GM18909 (cell line): ENCODE data around the gene FBXW7.

ENCODE experiments used
- ATAC-seq: cut with Tn5 transposase; IDR thresholded peaks from one replicate; pipeline ENCODE4 v1.9.1; 2021; ENCODE audit warnings: mild to moderate bottlenecking; ENCODE audit not compliant: unreplicated experiment, poor library complexity

Gene FBXW7

GRCh38 chr4:152389359-152389758, 146.5 kb downstream of the FBXW7 start:
- ATAC-seq: no peak

GRCh38 chr4:152385551-152385950, 150.3 kb downstream of the FBXW7 start:
- no peak for ATAC-seq

GRCh38 chr4:152382057-152382785, 153.7 kb downstream of the FBXW7 start:
- peak; percentile 76 for ATAC-seq

- no peak for ATAC-seq
These were observed 155.0 kb downstream of the FBXW7 start for GRCh38 chr4:152380919-152381318.

GRCh38 chr4:152380185-152380584, 155.7 kb downstream of the FBXW7 start:
- no peak for ATAC-seq

GRCh38 chr4:152374606-152375285, 161.1 kb downstream of the FBXW7 start:
- ATAC-seq: no peak

- no peak for ATAC-seq
These were observed 161.7 kb downstream of the FBXW7 start for GRCh38 chr4:152374153-152374552.

GRCh38 chr4:152372444-152372843, 163.4 kb downstream of the FBXW7 start:
- no peak for ATAC-seq

GRCh38 chr4:152369902-152370295, 166.0 kb downstream of the FBXW7 start:
- no peak for ATAC-seq

GRCh38 chr4:152369203-152369901, 166.5 kb downstream of the FBXW7 start:
- ATAC-seq: no peak

GRCh38 chr4:152368001-152368400, 167.9 kb downstream of the FBXW7 start:
- ATAC-seq: no peak

GRCh38 chr4:152364883-152365282, 171.0 kb downstream of the FBXW7 start:
- no peak for ATAC-seq

- ATAC-seq: no peak
These were observed 171.5 kb downstream of the FBXW7 start for GRCh38 chr4:152364383-152364782.

- no peak for ATAC-seq
These were observed 172.0 kb downstream of the FBXW7 start for GRCh38 chr4:152363904-152364303.

GRCh38 chr4:152363086-152363485, 172.8 kb downstream of the FBXW7 start:
- no peak for ATAC-seq

GRCh38 chr4:152360045-152360410, 175.9 kb downstream of the FBXW7 start:
- no peak for ATAC-seq

GRCh38 chr4:152359208-152360044, 176.5 kb downstream of the FBXW7 start:
- no peak for ATAC-seq

- ATAC-seq: no peak
These were observed 178.7 kb downstream of the FBXW7 start for GRCh38 chr4:152357206-152357605.

GRCh38 chr4:152356428-152357034, 179.4 kb downstream of the FBXW7 start:
- no peak for ATAC-seq

GRCh38 chr4:152352622-152353116, 183.2 kb downstream of the FBXW7 start:
- peak; percentile 81 for ATAC-seq
